Esophagus squamous epithelium (tissue), 5 donors: Measurements from ENCODE around the gene SPRY2. TPM values are rescaled to one million over a fixed set of nuclear protein-coding genes. Genes with fewer than 3 reads are reported as not detected.
"Not testable (repeated sequence)": the region's sequence is repeated elsewhere in the genome, so short reads cannot be mapped to it uniquely, and the experiment has no call there.

Source experiments
- DNase-seq: peaks from one replicate; lab custom pipeline; 2025; lab: John Stamatoyannopoulos, UW
- H3K27ac ChIP-seq, 4 donors: fragments of 200-600 bp; sonication (generic); one replicate each; pipeline ENCODE4 v1.5.1; 2016 to 2019; ENCODE audit warnings: mild to moderate bottlenecking in 1 of 4
- H3K27me3 ChIP-seq, 4 donors: fragments of 200-600 bp; sonication (generic); 1 replicate in 3 of 4; 2 replicates in 1 of 4; pipeline versions ENCODE4 v1.5.1 to v1.6.0; 2017 to 2021; ENCODE audit warnings: antibody characterized with exemption in 1 of 4
- H3K36me3 ChIP-seq, 3 donors: fragments of 200-600 bp; sonication (generic); one replicate each; pipeline ENCODE4 v1.5.1; 2016 to 2019
- H3K4me1 ChIP-seq, 3 donors: fragments of 200-600 bp; sonication (generic); one replicate each; pipeline ENCODE4 v1.5.1; 2017 to 2019
- H3K4me3 ChIP-seq, 4 donors: fragments of 200-600 bp; sonication (generic); 1 replicate in 3 of 4; 2 replicates in 1 of 4; pipeline ENCODE4 v1.5.1; 2016 to 2019; ENCODE audit warnings: mild to moderate bottlenecking in 2 of 4, moderate library complexity in 1 of 4
- H3K9me3 ChIP-seq, 3 donors: fragments of 200-600 bp; sonication (generic); one replicate each; pipeline ENCODE4 v1.5.1; 2016 to 2019
- CTCF ChIP-seq, 6 experiments: fragments of 450-650 bp in 4 of 6; fragments of 200-600 bp in 2 of 6; sonication (generic) in 2 of 6; IDR thresholded peaks; one replicate each; pipeline ENCODE4 v1.5.1; 2016 to 2019; ENCODE audit warnings: antibody characterized with exemption in 6 of 6, mild to moderate bottlenecking in 4 of 6, moderate library complexity in 4 of 6
- POLR2A ChIP-seq, 4 donors: fragments of 450-650 bp; IDR thresholded peaks; one replicate each; pipeline ENCODE4 v1.6.1; 2017; ENCODE audit warnings: antibody characterized with exemption in 4 of 4, mild to moderate bottlenecking in 4 of 4, moderate library complexity in 3 of 4
- WGBS, 2 donors: methylation state at CpG; one replicate each; pipeline ENCODE4 v1.1.5; 2018; 5-methylcytosine and 5-hydroxymethylcytosine counted together
- intact Hi-C: fragments of 100-400 bp; cut with DNase I; formaldehyde crosslinking; loops from one replicate; pipeline ENCODE4 v1.15.0; 2022
- total RNA-seq, 4 donors: library from RNA; depleted of rRNA; stranded (reverse); fragments of >200 nt; gene quantifications; one replicate each; pipeline ENCODE4 v1.1.0, GENCODE V29; 2016
- donor health status: DM: yes; HTN: yes; CAD: no.

The SPRY2 gene
- total RNA-seq, 4 donors from 2014 or later = 4.5 to 29.0 (median 16.5) TPM

- TF ChIP-seq CTCF (IDR thresholded peaks at IDR 0.05) (no peak), POLR2A (IDR thresholded peaks at IDR 0.05) (no peak)
- Histone ChIP-seq H3K4me3 (no peak overlapping the region), H3K27ac (no peak overlapping the region), H3K4me1 (peaks cover 0 to 23% (median 0%) of the 10 kb centered on the region in 3 donors), H3K27me3 (no peaks in the 10 kb centered on the region), H3K9me3 (no peaks in the 10 kb centered on the region), H3K36me3 (no peaks in the 10 kb centered on the region)
- DNase-seq = no peak
- intact Hi-C loops = loop anchor here (10.0 kb wide), 2 partner anchors 585 to 675 kb away; no protein-coding TSS in a partner anchor
- WGBS, 2 donors = 66 to 85% methylated on average over 2 to 4 of the region's 4 CpGs
Observed at GRCh38 chr13:80359414-80359777, 18.5 kb upstream of the SPRY2 start.

GRCh38 chr13:80355496-80356094 is 14.7 kb upstream of the SPRY2 start:
- WGBS, 2 donors = 100% methylated on average over 2 of the region's 32 CpGs; no CpG with 5 or more reads in 1 of the 2 donors
- DNase-seq, H3K27ac ChIP-seq, H3K9me3 ChIP-seq, H3K27me3 ChIP-seq, H3K36me3 ChIP-seq, H3K4me3 ChIP-seq: not testable (repeated sequence)
- intact Hi-C loops = loop anchor here (10.0 kb wide), 2 partner anchors 581 to 671 kb away; no protein-coding TSS in a partner anchor
- peaks cover 0 to 13% (median 0%) of the 10 kb centered on the region in 3 donors for H3K4me1 ChIP-seq

- DNase-seq = no peak
- no peak for TF ChIP-seq CTCF (IDR thresholded peaks at IDR 0.05)
- TF ChIP-seq POLR2A (IDR thresholded peaks at IDR 0.05) = no peak
- Histone ChIP-seq H3K27ac (no peak overlapping the region), H3K4me3 (no peak overlapping the region), H3K9me3 (no peaks in the 10 kb centered on the region), H3K36me3 (no peaks in the 10 kb centered on the region), H3K4me1 (peaks cover 0 to 13% (median 0%) of the 10 kb centered on the region in 3 donors), H3K27me3 (no peaks in the 10 kb centered on the region)
- WGBS, 2 donors = 90 to 95% methylated on average over 6 of the region's 6 CpGs
- intact Hi-C loops = no loop called here
Observed at GRCh38 chr13:80348750-80349149, 7.8 kb upstream of the SPRY2 start.

- TF ChIP-seq CTCF (IDR thresholded peaks at IDR 0.05) (no peak), POLR2A (IDR thresholded peaks at IDR 0.05) (no peak)
- Histone ChIP-seq H3K27me3 (no peaks in the 10 kb centered on the region), H3K4me3 (no peak overlapping the region), H3K9me3 (no peaks in the 10 kb centered on the region), H3K27ac (no peak overlapping the region), H3K36me3 (no peaks in the 10 kb centered on the region), H3K4me1 (peaks cover 0 to 16% (median 0%) of the 10 kb centered on the region in 3 donors)
- DNase-seq = no peak
- intact Hi-C loops = no loop called here
Observed at GRCh38 chr13:80348314-80348713, 7.4 kb upstream of the SPRY2 start.

GRCh38 chr13:80345771-80346510 is 5.0 kb upstream of the SPRY2 start:
- no peaks in the 10 kb centered on the region for H3K36me3 ChIP-seq
- TF ChIP-seq POLR2A (IDR thresholded peaks at IDR 0.05) (no peak), CTCF (IDR thresholded peaks at IDR 0.05) (no peak)
- intact Hi-C loops = no loop called here
- H3K4me1 ChIP-seq = peaks cover 0 to 33% (median 0%) of the 10 kb centered on the region in 3 donors
- H3K27ac ChIP-seq = no peak overlapping the region
- DNase-seq = no peak
- WGBS, 2 donors = 39 to 61% methylated on average over 5 to 8 of the region's 8 CpGs
- no peak overlapping the region for H3K4me3 ChIP-seq
- no peaks in the 10 kb centered on the region for H3K9me3 ChIP-seq
- peaks cover 0 to 5% (median 0%) of the 10 kb centered on the region in 4 donors for H3K27me3 ChIP-seq

- intact Hi-C loops = loop anchor here (5.0 kb wide), 1 partner anchor 862 kb away; the partner anchor contains the start of gene NDFIP2
- H3K4me3 ChIP-seq, H3K27ac ChIP-seq, H3K36me3 ChIP-seq, H3K9me3 ChIP-seq, H3K27me3 ChIP-seq, DNase-seq: not testable (repeated sequence)
- 96 to 98% methylated on average over 11 of the region's 11 CpGs for WGBS, 2 donors
- H3K4me1 ChIP-seq = peaks cover 0 to 33% (median 0%) of the 10 kb centered on the region in 3 donors
Observed at GRCh38 chr13:80344032-80344431, 3.1 kb upstream of the SPRY2 start.
